ENCODE measurements around the gene GRM4. TPM values are rescaled to one million over a fixed set of nuclear protein-coding genes. Genes with fewer than 3 reads are reported as not detected.

Gene GRM4
- total and polyA plus RNA-seq, 9 donors, result under 0.01 to 0.37 (median 0.08) TPM; not detected in 2

GRCh38 chr6:34084591-34085290 lies 61.1 kb downstream of the GRM4 start:
- H3K27me3 ChIP-seq, result no peaks in the 10 kb centered on the region
- H3K4me1 ChIP-seq (ENCODE audit: insufficient read depth), result no peaks in the 10 kb centered on the region

GRCh38 chr6:34082864-34083626 lies 62.8 kb downstream of the GRM4 start:
- 72 to 78% (median 77%) methylated on average over 25 of the region's 25 CpGs for WGBS, 3 donors
- H3K27ac ChIP-seq, result no peak overlapping the region
- DNase-seq, result no peak
- H3K36me3 ChIP-seq, result no peaks in the 10 kb centered on the region
- intact Hi-C loops (cut with DNase I), result no loop called here
- H3K4me3 ChIP-seq, result no peak overlapping the region
- no peaks in the 10 kb centered on the region for H3K4me1 ChIP-seq (ENCODE audit: insufficient read depth)
- H3K9me3 ChIP-seq, result no peaks in the 10 kb centered on the region
- H3K27me3 ChIP-seq, result no peaks in the 10 kb centered on the region
- TF ChIP-seq CTCF (IDR thresholded peaks at IDR 0.05) (no peak), POLR2A (IDR thresholded peaks at IDR 0.05) (no peak), EP300 (IDR thresholded peaks at IDR 0.05) (no peak)

More at GRCh38 chr6:34084591-34085290, 61.1 kb downstream of the GRM4 start:
- TF ChIP-seq POLR2A (IDR thresholded peaks at IDR 0.05) (no peak), EP300 (IDR thresholded peaks at IDR 0.05) (no peak), CTCF (IDR thresholded peaks at IDR 0.05) (no peak)
- no peak overlapping the region for H3K4me3 ChIP-seq
- WGBS, 3 donors, result 70 to 74% (median 70%) methylated on average over 13 of the region's 13 CpGs
- H3K36me3 ChIP-seq, result no peaks in the 10 kb centered on the region
- intact Hi-C loops (cut with DNase I), result no loop called here
- DNase-seq, result no peak
- no peaks in the 10 kb centered on the region for H3K9me3 ChIP-seq
- H3K27ac ChIP-seq, result no peak overlapping the region

- Histone ChIP-seq H3K4me3 (no peak overlapping the region), H3K27ac (no peak overlapping the region), H3K9me3 (no peaks in the 10 kb centered on the region), H3K4me1 (ENCODE audit: insufficient read depth) (no peaks in the 10 kb centered on the region), H3K36me3 (no peaks in the 10 kb centered on the region), H3K27me3 (no peaks in the 10 kb centered on the region)
- TF ChIP-seq EP300 (IDR thresholded peaks at IDR 0.05) (no peak), POLR2A (IDR thresholded peaks at IDR 0.05) (no peak), CTCF (IDR thresholded peaks at IDR 0.05) (no peak)
- intact Hi-C loops (cut with DNase I), result no loop called here
- WGBS, 3 donors, result 86 to 90% (median 87%) methylated on average over 10 of the region's 10 CpGs
- no peak for DNase-seq
These were observed 63.5 kb downstream of the GRM4 start for GRCh38 chr6:34082348-34082747.

- DNase-seq, result no peak
- Histone ChIP-seq H3K4me1 (ENCODE audit: insufficient read depth) (no peaks in the 10 kb centered on the region), H3K27me3 (no peaks in the 10 kb centered on the region), H3K4me3 (no peak overlapping the region), H3K36me3 (no peaks in the 10 kb centered on the region), H3K9me3 (no peaks in the 10 kb centered on the region), H3K27ac (no peak overlapping the region)
- WGBS, 3 donors, result 59 to 72% (median 69%) methylated on average over 4 to 5 of the region's 5 CpGs
- TF ChIP-seq CTCF (IDR thresholded peaks at IDR 0.05), result no peak
- no peak for TF ChIP-seq EP300 (IDR thresholded peaks at IDR 0.05)
- no peak for TF ChIP-seq POLR2A (IDR thresholded peaks at IDR 0.05)
- intact Hi-C loops (cut with DNase I), result no loop called here
These were observed 65.5 kb downstream of the GRM4 start for GRCh38 chr6:34080357-34080756.

All from ovary (tissue), 9 donors.